NCI-H446 treated with DMSO at 0.1 percent for 48 hours (cell line): ENCODE data around the gene USH2A.

Source experiments
- DNase-seq: peaks from one replicate; lab custom pipeline; 2025; lab: John Stamatoyannopoulos, UW

USH2A gene, protein sequence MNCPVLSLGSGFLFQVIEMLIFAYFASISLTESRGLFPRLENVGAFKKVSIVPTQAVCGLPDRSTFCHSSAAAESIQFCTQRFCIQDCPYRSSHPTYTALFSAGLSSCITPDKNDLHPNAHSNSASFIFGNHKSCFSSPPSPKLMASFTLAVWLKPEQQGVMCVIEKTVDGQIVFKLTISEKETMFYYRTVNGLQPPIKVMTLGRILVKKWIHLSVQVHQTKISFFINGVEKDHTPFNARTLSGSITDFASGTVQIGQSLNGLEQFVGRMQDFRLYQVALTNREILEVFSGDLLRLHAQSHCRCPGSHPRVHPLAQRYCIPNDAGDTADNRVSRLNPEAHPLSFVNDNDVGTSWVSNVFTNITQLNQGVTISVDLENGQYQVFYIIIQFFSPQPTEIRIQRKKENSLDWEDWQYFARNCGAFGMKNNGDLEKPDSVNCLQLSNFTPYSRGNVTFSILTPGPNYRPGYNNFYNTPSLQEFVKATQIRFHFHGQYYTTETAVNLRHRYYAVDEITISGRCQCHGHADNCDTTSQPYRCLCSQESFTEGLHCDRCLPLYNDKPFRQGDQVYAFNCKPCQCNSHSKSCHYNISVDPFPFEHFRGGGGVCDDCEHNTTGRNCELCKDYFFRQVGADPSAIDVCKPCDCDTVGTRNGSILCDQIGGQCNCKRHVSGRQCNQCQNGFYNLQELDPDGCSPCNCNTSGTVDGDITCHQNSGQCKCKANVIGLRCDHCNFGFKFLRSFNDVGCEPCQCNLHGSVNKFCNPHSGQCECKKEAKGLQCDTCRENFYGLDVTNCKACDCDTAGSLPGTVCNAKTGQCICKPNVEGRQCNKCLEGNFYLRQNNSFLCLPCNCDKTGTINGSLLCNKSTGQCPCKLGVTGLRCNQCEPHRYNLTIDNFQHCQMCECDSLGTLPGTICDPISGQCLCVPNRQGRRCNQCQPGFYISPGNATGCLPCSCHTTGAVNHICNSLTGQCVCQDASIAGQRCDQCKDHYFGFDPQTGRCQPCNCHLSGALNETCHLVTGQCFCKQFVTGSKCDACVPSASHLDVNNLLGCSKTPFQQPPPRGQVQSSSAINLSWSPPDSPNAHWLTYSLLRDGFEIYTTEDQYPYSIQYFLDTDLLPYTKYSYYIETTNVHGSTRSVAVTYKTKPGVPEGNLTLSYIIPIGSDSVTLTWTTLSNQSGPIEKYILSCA (N-terminal part only)

DNA sequence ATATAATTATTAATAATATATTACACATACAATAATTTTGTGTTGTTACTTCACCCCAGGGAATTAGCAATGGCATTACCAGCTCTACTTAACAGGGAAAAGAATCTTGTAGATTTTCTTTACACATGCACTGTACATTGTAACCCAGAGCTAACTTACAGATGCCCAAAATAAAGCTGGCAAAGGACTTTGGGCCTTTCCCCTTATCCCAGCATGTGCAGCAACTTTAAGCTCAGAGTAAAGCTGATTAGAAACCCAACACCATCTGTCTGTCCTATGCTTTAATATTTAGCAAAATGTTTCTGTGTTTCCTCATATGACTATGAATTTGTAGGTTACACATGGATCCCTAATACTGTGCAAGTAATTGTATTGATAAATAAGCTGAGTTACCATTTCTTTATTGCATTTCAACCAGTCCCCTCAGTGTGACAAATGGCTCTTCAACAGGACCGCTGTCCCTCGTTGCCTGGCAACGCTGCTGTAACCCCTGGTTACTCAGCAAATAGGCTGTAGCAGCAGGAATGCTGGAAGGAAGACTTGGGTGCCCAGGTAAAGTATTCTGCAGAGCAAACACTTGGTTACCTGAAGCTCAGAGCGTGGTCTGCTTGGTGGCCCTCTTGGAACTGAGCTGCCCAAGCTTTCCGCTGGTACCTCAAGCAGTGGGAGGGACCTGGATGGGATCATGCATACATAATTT is at the start of gene USH2A:
TSS of gene USH2A (minus strand) at position 628 of the 700 bp plus-strand sequence. CDS start 1,112 bp downstream, outside the sequence.
- no peak for DNase-seq

DNA sequence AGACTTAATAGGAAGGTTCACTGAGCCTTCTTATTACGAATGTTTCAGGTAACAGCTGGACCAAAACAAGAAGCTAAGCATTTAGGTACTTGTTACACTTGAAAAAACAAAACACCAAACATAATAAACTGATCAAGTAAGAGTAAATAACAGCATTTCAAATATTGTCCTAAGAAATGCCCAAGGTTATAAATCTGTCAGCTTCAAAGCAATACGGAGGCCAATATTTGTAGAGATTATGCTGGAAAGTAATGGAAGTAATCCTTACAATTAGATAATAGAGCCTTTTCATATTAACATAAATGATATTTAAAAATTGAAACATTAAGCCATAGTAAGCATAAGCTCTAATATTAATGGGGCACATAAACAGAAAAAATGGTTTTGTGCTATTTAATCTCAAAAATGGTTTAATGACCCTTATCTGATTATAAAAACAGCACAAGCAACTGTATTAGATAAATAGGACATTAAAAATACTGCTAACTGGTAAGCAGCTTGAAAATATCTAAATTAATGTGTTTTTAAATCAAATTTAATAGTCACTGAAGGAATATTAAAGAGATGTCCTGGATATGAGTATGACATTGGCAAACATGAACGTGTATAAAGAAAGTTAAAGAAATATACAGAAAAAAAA is 43.0 kb upstream of the USH2A start:
- DNase-seq, result no peak

DNA sequence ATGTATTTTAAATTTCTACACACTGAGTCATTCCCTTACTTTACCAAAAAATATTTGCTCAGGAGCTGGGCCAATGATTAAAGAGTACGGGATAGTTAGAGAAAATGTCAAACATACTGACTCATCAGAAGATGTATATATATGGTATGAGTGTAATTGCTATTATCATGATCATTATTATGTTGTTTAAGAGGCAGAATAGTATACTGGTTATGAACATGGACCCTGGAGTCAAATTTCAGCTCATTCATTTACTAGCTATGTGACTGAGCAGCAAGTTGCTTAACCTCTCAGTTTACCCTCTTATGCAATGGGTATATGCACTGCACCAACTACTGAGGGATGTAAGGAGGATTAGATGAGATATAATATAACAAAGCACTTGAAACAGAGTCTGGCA is 41.2 kb upstream of the USH2A start:
- no peak for DNase-seq

DNA sequence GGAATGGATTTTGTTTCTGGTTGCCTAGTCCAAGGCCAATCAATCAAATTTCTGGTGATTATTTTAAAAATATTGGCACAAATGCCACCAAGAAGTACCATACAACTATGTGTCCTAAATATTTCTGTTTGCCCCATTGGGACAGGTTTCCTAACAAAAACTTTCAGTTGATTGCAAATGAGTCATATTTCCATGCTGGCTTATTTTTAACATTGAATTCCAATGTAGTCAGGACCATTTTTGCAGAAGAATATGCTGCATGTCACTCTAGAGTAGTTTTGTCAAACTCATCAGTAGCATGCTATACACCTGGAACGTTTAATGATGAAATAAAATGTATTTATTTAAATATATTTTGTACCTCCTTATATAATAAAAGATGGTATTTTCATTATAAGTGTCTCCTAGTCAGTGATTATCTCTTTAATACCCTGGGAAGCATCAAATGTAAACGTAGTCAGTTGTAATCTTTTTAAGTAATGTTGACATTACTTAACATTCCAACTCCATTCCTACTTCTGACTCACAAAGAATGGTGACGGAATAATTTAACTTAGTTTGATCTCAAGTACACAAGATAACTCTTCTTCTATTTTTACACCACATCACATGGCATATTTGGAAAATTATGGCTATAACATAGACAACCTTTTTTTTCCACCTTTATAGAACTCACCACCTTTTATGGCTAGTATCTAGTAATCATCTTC is 39.0 kb upstream of the USH2A start:
- DNase-seq, result no peak

DNA sequence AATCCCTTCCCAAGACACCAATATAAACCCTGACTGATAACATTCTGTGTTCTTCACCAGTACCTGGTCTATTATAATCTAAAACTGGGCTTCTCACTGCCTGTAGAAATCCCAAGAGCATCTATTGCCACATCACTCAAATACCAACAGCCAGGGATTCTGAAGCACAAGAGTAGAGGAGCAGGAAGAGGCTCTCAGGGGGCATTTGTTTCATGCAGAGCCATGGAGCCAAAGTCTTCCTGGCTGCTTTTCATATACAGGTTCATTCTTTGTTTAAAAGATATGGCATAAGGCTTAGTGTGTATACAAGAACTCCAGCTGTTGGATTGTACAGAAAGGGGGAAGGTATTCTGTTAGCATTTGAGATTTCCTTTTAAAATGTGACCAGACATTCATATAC is 38.2 kb upstream of the USH2A start:
- no peak for DNase-seq

DNA sequence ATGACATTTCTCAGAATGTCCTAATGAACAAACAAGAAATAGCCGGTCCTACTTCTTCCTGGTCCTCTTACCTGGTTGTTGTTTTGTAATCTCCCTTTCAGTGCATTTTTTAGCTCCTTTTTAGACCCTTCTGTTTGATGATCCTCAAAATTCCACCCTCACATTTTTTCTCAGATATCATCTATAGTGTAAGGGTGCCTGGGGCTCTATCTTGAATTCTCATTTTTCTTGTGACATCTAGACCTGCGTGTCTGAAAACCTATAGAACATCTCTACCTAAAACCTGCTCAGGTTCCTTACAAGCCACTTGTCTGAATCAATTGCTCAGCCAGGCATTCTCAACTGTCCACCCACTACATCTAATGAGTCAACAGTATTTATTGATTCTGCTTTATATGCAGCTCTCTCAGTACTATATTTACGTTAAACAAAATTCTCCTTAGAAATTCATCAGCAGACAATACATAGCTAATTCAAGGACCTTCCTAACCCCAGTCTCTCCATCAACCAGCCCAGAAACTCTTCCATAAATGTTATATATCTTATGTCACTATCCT is 36.5 kb upstream of the USH2A start:
- DNase-seq, result no peak

DNA sequence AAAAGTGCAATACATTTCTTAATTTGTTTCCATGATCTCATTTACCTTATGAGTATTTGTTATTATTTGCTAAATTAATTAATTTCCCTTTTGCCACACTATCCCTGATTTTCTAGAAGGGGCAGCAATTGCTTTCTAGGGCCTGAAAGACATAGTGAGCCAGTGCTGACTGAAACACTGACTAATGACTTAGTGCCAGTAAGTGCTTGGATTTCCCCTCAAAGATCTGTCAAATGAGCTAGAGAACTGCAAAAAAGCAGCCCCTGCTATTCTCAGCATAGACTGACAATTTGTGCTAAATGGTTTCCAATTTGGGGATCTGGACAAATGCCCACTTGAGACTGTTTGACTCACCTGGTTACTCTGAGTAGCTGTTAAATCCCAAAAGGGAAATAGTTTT is 35.6 kb upstream of the USH2A start:
- DNase-seq, result no peak

DNA sequence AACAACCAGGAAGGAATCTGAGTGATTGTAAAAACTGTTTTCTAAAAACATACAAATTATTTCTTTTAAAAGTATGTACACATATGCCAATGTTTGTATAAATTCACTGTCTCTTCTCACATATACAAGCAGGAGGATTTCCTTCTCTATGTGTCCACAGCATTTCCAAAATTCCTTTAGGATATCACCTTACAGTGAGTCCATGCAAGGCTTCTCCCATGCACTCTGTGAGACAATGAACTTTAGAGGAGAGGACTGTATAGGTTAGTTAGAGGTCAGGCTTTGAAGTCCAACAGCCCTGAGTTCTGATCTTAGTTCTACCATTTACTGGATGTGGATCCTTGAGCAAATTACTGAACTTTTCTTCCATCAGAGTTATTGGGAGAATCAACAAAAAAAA is 34.1 kb upstream of the USH2A start:
- no peak for DNase-seq

DNA sequence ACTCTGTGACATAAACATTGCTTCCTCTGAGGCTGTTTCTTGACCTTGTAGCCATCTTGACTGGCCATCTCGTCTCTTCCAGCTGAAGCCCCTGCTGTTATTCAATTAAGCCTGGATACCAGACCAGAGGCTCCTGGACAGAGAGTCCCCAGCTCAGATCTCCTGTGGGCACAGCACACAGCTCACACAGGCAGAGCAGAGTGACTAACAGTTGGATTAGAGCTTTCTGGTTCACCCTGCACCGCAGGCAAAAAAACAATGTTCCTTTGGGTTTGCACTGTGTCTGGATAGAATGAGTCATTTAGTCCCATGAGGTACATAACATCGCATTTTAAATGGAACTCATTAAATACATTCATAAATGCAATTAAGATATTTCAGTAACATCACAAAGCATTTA is 33.4 kb upstream of the USH2A start:
- DNase-seq, result no peak

DNA sequence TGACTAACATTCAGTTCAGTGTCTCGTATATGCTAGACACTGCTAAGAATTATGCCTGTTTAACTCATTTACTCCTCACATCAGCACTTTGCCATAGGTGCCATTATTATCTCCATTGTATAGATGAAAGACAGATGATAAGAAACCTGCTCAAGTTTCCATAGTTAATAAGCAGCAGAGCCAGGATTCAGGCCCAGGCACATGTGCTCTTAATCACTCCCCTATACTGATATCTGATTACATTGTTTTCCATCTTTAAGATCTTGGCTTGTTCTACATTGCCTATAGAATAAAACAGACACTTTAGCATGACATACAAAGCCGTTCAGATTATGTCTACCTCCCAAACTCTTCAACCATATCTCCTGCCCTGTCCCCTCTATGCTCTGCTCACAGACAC is 30.5 kb upstream of the USH2A start:
- no peak for DNase-seq

DNA sequence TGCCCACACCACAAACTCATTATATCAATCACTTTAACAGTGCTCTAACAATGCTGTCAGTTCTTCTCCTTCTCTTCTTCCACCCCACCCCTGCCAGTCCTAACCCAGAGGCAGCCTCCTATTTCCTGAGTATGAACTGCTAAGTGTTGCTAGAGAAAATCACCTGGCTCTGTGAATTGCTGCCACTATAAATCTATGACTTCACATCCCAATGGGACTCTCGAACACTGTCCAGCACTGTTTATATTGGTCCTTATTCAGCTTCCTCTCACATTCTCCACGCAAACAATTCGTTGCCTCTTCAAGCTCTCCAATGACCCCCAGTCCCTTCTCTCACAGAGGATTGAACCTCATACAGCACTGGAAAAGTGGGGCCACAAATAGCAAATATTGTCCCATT is 27.0 kb upstream of the USH2A start:
- DNase-seq, result no peak

DNA sequence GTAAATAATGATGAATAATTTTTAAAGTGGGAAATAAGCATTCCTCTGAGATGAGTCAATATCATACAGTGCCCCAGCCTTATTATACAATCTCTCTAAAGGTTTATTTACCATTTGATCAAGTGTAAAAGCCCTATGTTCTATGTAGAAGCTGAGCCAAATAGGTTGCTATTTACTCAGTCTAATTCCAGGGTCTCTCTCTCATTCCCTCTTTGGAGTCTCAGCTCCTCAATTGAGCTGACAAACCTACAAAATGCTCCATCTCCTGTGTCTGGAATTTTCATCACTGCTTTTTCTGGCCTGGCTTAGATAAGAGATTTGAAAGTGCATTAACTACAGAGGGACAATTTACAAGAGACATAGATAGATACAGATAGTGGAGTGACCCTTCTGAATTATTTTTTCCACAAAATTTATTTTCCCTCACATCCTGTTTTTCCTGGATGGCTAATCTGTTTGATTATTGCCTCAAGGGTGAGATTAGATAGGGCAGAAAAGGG is 24.8 kb upstream of the USH2A start:
- no peak for DNase-seq

DNA sequence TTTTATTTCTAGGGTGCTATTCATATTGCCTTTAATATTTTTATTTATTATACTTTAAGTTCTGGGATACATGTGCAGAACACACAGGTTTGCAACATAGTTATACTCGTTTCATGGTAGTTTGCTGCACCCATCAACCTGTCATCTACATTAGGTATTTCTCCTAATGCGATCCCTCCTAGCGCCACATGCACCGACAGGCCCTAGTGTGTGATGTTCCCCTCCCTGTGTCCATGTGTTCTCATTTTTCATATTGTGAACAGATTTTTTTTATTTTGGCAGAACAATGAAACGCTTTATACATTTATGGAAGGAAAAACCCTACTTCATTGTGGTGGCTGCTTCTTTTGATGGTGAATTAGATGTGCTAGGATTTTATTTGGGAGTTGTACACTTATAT is 14.4 kb upstream of the USH2A start:
- no peak for DNase-seq

DNA sequence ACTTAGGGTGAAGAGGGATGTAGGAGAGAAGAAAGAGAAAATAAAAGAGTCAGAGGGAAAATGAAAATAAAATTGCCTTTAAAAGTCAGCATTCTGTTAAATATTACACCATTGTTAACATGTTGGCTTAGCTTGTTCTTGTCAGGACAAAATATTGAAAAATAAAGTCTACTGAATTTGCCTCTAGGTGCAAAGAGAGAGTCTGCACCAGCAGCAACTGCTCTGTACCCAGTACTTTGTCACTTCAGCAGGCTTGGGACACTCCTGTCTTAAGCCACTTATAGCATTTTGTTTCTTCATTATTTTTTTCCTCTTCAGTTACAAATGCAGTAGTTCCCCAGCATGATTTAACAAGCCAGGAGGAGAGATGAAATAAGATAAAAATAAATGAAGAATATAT is 11.0 kb upstream of the USH2A start:
- DNase-seq, result no peak

DNA sequence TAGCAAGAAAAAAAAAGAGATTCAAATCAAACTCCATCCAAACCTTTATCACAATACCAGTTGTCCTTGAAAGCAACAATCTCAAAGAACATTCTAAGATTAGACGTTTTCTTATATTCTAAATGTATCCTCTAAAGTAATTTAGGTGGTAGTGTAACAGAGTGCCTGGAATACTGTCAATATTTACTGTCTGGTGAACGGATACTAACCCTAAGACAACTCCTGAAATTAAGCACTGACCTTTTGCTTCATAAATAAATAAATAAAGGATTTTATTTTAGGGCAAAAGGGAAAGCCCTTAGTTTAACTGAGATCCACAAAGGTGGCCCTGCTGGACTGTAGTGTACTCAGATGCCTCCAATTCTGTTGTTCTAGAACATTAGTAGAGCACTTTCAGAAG is 9.9 kb upstream of the USH2A start:
- no peak for DNase-seq

DNA sequence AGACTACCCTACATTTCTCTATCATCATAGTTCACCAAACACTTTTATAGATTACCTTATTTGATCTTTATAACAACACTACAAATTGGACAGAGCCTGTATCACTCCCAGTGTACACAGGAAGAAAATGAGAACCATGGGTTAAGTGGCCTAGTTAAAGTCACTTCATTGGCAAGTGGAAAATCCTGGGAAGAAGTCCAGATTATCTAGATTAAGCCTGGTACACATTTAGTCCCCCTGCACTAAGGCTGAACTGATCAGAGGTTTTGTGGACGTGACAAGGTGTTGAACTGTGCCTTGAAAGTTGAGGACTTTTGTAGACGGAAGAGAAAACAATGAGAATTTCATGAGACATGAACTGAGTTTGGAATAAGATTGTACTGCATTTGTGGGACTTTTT is 7.5 kb upstream of the USH2A start:
- no peak for DNase-seq

DNA sequence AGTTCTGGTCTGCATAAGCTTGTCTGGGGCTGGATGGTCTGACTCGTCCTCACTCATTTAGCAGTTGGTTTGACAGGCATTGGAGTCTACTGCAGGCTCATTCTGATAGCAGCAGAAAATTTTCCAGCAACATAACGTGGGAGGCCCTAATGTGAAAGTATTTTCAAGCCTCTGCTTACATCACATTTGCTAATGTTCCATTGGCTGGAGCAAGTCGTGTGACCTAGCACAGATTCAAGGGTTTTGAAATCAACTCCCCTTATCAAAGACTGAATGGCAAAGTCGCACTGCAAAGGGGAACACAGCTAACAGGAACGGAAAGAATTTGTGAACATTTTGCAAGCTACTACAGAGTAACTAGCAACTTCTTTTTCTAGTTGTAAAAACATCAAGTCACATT is 2.3 kb upstream of the USH2A start:
- no peak for DNase-seq

DNA sequence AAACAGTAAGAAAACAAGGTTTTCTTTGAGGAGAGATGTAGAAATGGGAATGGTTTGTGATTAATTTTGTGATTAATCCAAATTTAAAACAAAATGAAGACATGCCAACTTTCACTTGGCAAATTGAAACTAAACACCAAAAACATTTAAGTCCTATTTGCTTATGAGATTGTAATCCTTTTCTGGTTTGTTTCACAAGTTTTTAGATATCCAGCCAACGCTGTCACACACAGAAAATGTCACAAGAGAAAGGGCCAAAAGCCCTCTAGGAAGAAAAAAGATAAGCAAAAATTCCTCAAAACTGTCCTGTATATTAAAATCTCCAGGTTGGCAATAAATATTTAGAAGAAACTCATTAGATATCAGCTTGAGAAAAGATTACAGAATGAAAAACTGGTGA is 2.5 kb downstream of the USH2A start:
- no peak for DNase-seq

DNA sequence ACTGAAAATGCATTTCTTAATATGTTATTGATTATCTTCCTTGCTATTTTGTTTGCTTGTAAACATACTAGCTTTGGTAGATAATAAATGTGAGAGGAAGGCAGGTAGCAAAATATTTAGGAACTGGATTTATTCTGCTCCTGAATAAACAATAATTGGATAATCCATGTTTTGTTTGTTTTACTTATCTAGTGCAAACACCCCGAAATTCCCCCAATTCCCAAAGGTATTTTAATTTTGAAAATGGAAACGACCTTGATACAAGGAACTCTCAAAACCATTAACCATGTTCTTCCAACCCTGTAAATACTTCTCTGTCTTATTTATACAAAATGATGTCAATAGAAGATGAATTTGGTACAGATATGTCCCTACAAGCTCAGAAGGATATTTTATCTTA is 3.0 kb downstream of the USH2A start:
- no peak for DNase-seq

DNA sequence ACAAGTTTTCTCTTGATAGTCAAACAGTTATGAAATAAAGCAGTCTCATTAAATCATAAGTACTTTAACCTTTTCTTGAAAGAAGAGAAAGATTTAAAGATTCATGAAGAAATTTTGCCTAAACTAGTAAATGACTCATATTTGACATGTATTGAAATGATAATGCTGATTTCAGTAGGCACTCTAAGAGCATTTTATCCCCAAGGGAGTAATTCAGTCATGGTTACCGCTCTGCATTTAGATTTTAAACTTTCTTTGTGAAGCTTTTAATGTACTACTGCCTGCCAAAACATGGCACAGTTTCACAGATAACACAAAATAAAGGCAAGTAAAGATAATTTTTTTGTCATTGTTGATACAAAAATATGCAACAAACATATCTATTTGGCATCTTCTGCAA is 6.8 kb downstream of the USH2A start:
- no peak for DNase-seq
